Panc1 (cell line): ENCODE measurements around the gene ZFYVE26. TPM values are rescaled to one million over a fixed set of nuclear protein-coding genes. Genes with fewer than 3 reads are reported as not detected.

Source experiments
- ATAC-seq: fragments of 200-7000 bp; cut with Tn5 transposase; 2 replicates; pipeline ENCODE4 v1.9.1; 2020; ENCODE audit warnings: mild to moderate bottlenecking, moderate library complexity
- BruUV-seq: library from RNA; stranded (reverse); fragments of 400-500 nt; replicated peaks from 2 replicates; lab custom pipeline; 2021; lab: Mats Ljungman, UMichigan
- CTCF ChIA-PET: fragments of 300-600 bp; sonication (Branson Sonifier 250); formaldehyde crosslinking; loops from one replicate; lab custom pipeline; 2022; ENCODE audit warnings: antibody characterized with exemption; lab: Charles Lee
- POLR2A ChIA-PET: fragments of 300-600 bp; sonication (Branson Sonifier 250); formaldehyde crosslinking; loops from one replicate; lab custom pipeline; 2022; ENCODE audit warnings: antibody characterized with exemption; lab: Charles Lee
- DNase-seq: peaks from one replicate; pipeline ENCODE4 v3.0.0-alpha.2; 2010; ENCODE audit warnings: low read depth, low spot score
- H3K27ac ChIP-seq: 2 replicates; pipeline ENCODE4 v1.5.1; 2011; ENCODE audit warnings: mild to moderate bottlenecking, low read length, inconsistent platforms
- H3K27me3 ChIP-seq: fragments of 200-500 bp; sonication (Bioruptor generic); 2 replicates; pipeline ENCODE4 v1.6.0; 2014; ENCODE audit warnings: low read length, inconsistent platforms; ENCODE audit not compliant: control insufficient read depth, insufficient read depth
- H3K36me3 ChIP-seq: fragments of 200-500 bp; sonication (Bioruptor generic); 2 replicates; pipeline ENCODE4 v1.5.1; 2014; ENCODE audit warnings: inconsistent platforms, mild to moderate bottlenecking, low read length, moderate library complexity; ENCODE audit not compliant: control insufficient read depth, insufficient read depth
- H3K4me1 ChIP-seq: 2 replicates; pipeline ENCODE4 v1.5.1; 2011; ENCODE audit warnings: inconsistent platforms, mild to moderate bottlenecking, low read length, moderate library complexity; ENCODE audit not compliant: control insufficient read depth, insufficient read depth
- H3K4me3 ChIP-seq, 2 experiments: 2 replicates each; pipeline ENCODE4 v1.5.1; 2011 to 2012; ENCODE audit warnings: low read depth in 2 of 2, low read length in 2 of 2, mild to moderate bottlenecking in 2 of 2, inconsistent platforms in 1 of 2, moderate library complexity in 1 of 2
- H3K9me3 ChIP-seq: fragments of 200-500 bp; sonication (Bioruptor generic); 2 replicates; pipeline ENCODE4 v1.5.1; 2014; ENCODE audit warnings: low read depth, mild to moderate bottlenecking, inconsistent platforms, low read length, moderate library complexity; ENCODE audit not compliant: control insufficient read depth, insufficient read depth
- POLR2AphosphoS5 ChIP-seq: IDR thresholded peaks from 2 replicates; pipeline ENCODE4 v1.6.1; 2012; ENCODE audit warnings: mild to moderate bottlenecking, low read depth, low read length, moderate library complexity
- REST ChIP-seq, 2 experiments: IDR thresholded peaks; 2 replicates each; pipeline ENCODE4 v1.6.1; 2011 to 2012; ENCODE audit warnings: low read depth in 2 of 2, control low read depth in 1 of 2, low read length in 1 of 2, mild to moderate bottlenecking in 1 of 2, moderate library complexity in 1 of 2; ENCODE audit not compliant: insufficient read depth in 1 of 2
- SIN3A ChIP-seq: IDR thresholded peaks from 2 replicates; pipeline ENCODE4 v1.6.1; 2012; ENCODE audit warnings: low read depth, mild to moderate bottlenecking, low read length, moderate library complexity, borderline replicate concordance; ENCODE audit not compliant: insufficient read depth
- TCF7L2 ChIP-seq: IDR thresholded peaks from 2 replicates; pipeline ENCODE4 v1.6.1; 2011; ENCODE audit warnings: mild to moderate bottlenecking, low read depth, low read length, inconsistent platforms
- in situ Hi-C: cut with HindIII; loops from 2 replicates; pipeline ENCODE4 v1.10.0; 2016; ENCODE audit warnings: low sequenced_read_pairs, low pct_unique_long_range_greater_than_20kb
- intact Hi-C: fragments of 100-400 bp; cut with micrococcal nuclease; formaldehyde crosslinking; loops from one replicate; pipeline ENCODE4 v1.10.0; 2022; ENCODE audit not compliant: unreplicated experiment
- total RNA-seq: library from RNA; stranded (reverse); gene quantifications from one replicate; pipeline ENCODE4 v1.2.1, GENCODE V29; 2021; ENCODE audit not compliant: unreplicated experiment
- TF ChIP-seq, protein P1 (sequence below): fragments of 450-650 bp; IDR thresholded peaks from 2 replicates; pipeline ENCODE4 v1.5.1; 2017; ENCODE audit warnings: mild to moderate bottlenecking

The ZFYVE26 gene
- total RNA-seq, 1 experiment from 2014 or later, result 17.3 TPM

DNA sequence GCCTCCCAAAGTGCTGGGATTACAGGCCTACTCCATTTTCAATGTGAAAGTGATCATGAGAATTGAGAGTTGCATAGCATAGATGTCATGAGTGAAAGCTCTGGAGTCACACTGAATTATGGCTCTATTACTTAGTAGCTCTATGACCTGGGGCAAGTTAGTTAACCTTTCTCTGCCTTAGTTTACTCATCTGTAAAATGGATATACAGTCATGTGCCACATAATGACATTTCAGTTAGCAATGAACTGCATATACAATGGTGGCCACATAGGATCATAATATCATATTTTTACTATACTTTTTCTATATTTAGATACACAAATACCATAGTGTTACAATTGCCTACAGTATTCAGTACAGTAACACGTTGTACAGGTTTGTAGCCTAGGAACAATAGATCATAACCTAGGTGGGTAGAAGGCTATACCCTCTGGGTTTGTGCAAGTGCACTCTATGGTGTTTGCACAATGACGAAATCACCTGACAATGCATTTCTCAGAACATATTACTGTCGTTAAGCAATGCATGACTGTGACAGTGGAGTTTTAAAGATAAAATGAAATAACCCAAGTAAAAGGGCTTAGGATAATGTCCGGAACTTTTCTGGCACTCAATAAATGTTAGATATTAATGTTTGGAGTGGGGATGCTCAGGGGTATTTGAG lies 53.1 kb downstream of the ZFYVE26 start:
- intact Hi-C loops (no loop called here), in situ Hi-C loops (no loop called here)
- 0 out of 2 replicates have a peak, but pooled peaks cover 6% of the 10 kb centered on the region for H3K36me3 ChIP-seq
- H3K4me1 ChIP-seq, result no peaks in the 10 kb centered on the region
- POLR2A ChIA-PET, result no interaction called here
- ATAC-seq, result no peak
- TF ChIP-seq SIN3A, result no peak
- no peak for TF ChIP-seq POLR2AphosphoS5
- TF ChIP-seq TCF7L2, result no peak
- TF ChIP-seq, protein P1, sequence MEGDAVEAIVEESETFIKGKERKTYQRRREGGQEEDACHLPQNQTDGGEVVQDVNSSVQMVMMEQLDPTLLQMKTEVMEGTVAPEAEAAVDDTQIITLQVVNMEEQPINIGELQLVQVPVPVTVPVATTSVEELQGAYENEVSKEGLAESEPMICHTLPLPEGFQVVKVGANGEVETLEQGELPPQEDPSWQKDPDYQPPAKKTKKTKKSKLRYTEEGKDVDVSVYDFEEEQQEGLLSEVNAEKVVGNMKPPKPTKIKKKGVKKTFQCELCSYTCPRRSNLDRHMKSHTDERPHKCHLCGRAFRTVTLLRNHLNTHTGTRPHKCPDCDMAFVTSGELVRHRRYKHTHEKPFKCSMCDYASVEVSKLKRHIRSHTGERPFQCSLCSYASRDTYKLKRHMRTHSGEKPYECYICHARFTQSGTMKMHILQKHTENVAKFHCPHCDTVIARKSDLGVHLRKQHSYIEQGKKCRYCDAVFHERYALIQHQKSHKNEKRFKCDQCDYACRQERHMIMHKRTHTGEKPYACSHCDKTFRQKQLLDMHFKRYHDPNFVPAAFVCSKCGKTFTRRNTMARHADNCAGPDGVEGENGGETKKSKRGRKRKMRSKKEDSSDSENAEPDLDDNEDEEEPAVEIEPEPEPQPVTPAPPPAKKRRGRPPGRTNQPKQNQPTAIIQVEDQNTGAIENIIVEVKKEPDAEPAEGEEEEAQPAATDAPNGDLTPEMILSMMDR, result no peak
- no peak for TF ChIP-seq REST (IDR thresholded peaks at IDR 0.05; ENCODE audit: insufficient read depth in 1 of 2, low read depth in 2 of 2, low read length in 1 of 2)
- H3K4me3 ChIP-seq, result no peak overlapping the region
- BruUV-seq, result no TSS peak
- H3K9me3 ChIP-seq, result no peaks in the 10 kb centered on the region
- H3K27ac ChIP-seq, result no peak overlapping the region
- no peaks in the 10 kb centered on the region for H3K27me3 ChIP-seq
- CTCF ChIA-PET, result no interaction called here
- DNase-seq, result no peak

GRCh38 chr14:67762051-67762450 lies 54.3 kb downstream of the ZFYVE26 start:
- no TSS peak for BruUV-seq
- Histone ChIP-seq H3K4me1 (no peaks in the 10 kb centered on the region), H3K4me3 (no peak overlapping the region), H3K36me3 (0 out of 2 replicates have a peak, but pooled peaks cover 6% of the 10 kb centered on the region), H3K9me3 (no peaks in the 10 kb centered on the region), H3K27ac (no peak overlapping the region), H3K27me3 (no peaks in the 10 kb centered on the region)
- ChIA-PET POLR2A (no interaction called here), CTCF (no interaction called here)
- TF ChIP-seq SIN3A, result no peak
- no peak for TF ChIP-seq REST (IDR thresholded peaks at IDR 0.05; ENCODE audit: insufficient read depth in 1 of 2, low read depth in 2 of 2, low read length in 1 of 2)
- TF ChIP-seq, protein P1, result no peak
- TF ChIP-seq TCF7L2, result no peak
- no peak for TF ChIP-seq POLR2AphosphoS5
- no peak for ATAC-seq
- in situ Hi-C loops (no loop called here), intact Hi-C loops (no loop called here)
- DNase-seq, result no peak
